Peyer's patch (tissue), 4 donors: ENCODE measurements around the gene COL20A1.

Experiments
- POLR2A ChIP-seq, 2 donors: fragments of 450-650 bp; IDR thresholded peaks; one replicate each; pipeline ENCODE4 v1.5.1; 2017; ENCODE audit warnings: antibody characterized with exemption in 2 of 2, mild to moderate bottlenecking in 2 of 2, moderate library complexity in 2 of 2
- TF ChIP-seq, protein P1 (sequence below), 6 experiments: fragments of 450-650 bp in 4 of 6; fragments of 200-600 bp in 2 of 6; sonication (generic) in 1 of 6; IDR thresholded peaks; one replicate each; pipeline ENCODE4 v1.5.1; 2017 to 2019; ENCODE audit warnings: antibody characterized with exemption in 6 of 6, mild to moderate bottlenecking in 3 of 6, moderate library complexity in 1 of 6

DNA sequence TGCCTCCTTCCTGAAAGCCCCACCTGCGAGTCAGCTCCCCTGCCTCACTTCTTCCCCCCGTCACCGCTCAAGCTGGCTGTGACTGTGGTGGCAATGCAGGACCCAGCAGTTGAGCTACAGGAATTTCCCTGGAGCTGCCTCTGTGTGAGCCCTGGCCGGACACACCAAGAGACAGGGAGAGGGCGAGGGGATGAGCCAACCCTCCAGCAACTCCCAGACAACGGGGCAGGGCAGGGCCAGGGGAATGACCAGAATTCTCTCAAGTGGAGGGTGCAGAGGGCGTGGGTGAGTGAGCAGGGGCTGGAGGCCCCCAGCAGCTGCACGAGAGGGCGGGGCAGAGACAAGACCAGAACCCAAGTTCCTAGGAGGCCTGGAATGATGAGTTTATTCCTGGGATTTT lies 25.3 kb upstream of the COL20A1 start:
- TF ChIP-seq, protein P1, sequence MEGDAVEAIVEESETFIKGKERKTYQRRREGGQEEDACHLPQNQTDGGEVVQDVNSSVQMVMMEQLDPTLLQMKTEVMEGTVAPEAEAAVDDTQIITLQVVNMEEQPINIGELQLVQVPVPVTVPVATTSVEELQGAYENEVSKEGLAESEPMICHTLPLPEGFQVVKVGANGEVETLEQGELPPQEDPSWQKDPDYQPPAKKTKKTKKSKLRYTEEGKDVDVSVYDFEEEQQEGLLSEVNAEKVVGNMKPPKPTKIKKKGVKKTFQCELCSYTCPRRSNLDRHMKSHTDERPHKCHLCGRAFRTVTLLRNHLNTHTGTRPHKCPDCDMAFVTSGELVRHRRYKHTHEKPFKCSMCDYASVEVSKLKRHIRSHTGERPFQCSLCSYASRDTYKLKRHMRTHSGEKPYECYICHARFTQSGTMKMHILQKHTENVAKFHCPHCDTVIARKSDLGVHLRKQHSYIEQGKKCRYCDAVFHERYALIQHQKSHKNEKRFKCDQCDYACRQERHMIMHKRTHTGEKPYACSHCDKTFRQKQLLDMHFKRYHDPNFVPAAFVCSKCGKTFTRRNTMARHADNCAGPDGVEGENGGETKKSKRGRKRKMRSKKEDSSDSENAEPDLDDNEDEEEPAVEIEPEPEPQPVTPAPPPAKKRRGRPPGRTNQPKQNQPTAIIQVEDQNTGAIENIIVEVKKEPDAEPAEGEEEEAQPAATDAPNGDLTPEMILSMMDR (IDR thresholded peaks at IDR 0.05) = no peak
- TF ChIP-seq POLR2A (IDR thresholded peaks at IDR 0.05) = no peak
